Lung (tissue), 12 donors: ENCODE measurements around the gene TRAPPC12. TPM values are rescaled to one million over a fixed set of nuclear protein-coding genes. Genes with fewer than 3 reads are reported as not detected.
A peak's percentile ranks its signal among the peaks of the same experiment; 100 is the strongest.
"Not testable (repeated sequence)": the region's sequence is repeated elsewhere in the genome, so short reads cannot be mapped to it uniquely, and the experiment has no call there.

ENCODE experiments used
- ATAC-seq: fragments of 200-7000 bp; cut with Tn5 transposase; one replicate; pipeline ENCODE4 v1.9.1; 2020; ENCODE audit warnings: moderate number of reproducible peaks; ENCODE audit not compliant: insufficient read depth, low FRiP score
- DNase-seq, 3 donors: peaks; one replicate each; pipeline ENCODE4 v3.0.0-alpha.2; 2013 to 2017
- H3K27ac ChIP-seq, 2 donors: one replicate each; pipeline ENCODE4 v1.5.1; 2013; ENCODE audit warnings: mild to moderate bottlenecking in 2 of 2, moderate library complexity in 2 of 2, control low read depth in 1 of 2, inconsistent platforms in 1 of 2, low read depth in 1 of 2, low read length in 1 of 2
- H3K27me3 ChIP-seq, 3 donors: one replicate each; pipeline ENCODE4 v1.5.1; 2013; ENCODE audit warnings: low read length in 2 of 3; ENCODE audit not compliant: control insufficient read depth in 3 of 3, insufficient read depth in 3 of 3
- H3K36me3 ChIP-seq, 4 donors: one replicate each; pipeline ENCODE4 v1.5.1; 2013; ENCODE audit warnings: low read length in 4 of 4, mild to moderate bottlenecking in 1 of 4, moderate library complexity in 1 of 4; ENCODE audit not compliant: control insufficient read depth in 4 of 4, insufficient read depth in 4 of 4
- H3K4me1 ChIP-seq, 5 donors: one replicate each; pipeline ENCODE4 v1.5.1; 2013; ENCODE audit warnings: low read length in 5 of 5, mild to moderate bottlenecking in 2 of 5, moderate library complexity in 1 of 5; ENCODE audit not compliant: control insufficient read depth in 5 of 5, insufficient read depth in 5 of 5
- H3K4me3 ChIP-seq: one replicate; pipeline ENCODE4 v1.5.1; 2013; ENCODE audit warnings: mild to moderate bottlenecking, control low read depth, moderate library complexity
- H3K9ac ChIP-seq, 2 donors: one replicate each; pipeline ENCODE4 v1.5.1; 2013; ENCODE audit warnings: low read length in 2 of 2, control low read depth in 1 of 2; ENCODE audit not compliant: insufficient read depth in 1 of 2
- H3K9me3 ChIP-seq, 4 donors: one replicate each; pipeline ENCODE4 v1.5.1; 2013; ENCODE audit warnings: low read length in 3 of 4, mild to moderate bottlenecking in 1 of 4, moderate library complexity in 1 of 4; ENCODE audit not compliant: control insufficient read depth in 4 of 4, insufficient read depth in 3 of 4
- CTCF ChIP-seq: IDR thresholded peaks from 2 replicates; pipeline ENCODE4 v1.5.1; 2012; ENCODE audit warnings: mild to moderate bottlenecking; ENCODE audit errors: control extremely low read depth, extremely low read depth
- WGBS, 2 donors: extraction: QIAGEN DNeasy Blood & Tissue Kit; methylation state at CpG; one replicate each; pipeline ENCODE4 v1.1.7; 2013; 5-methylcytosine and 5-hydroxymethylcytosine counted together
- polyA plus RNA-seq, 2 donors: library from polyadenylated mRNA; stranded (reverse); fragments of 200-250 nt; gene quantifications; one replicate each; pipeline ENCODE4 v1.2.1, GENCODE V29; 2013
- total RNA-seq, 2 donors: library from RNA; depleted of rRNA in 1 of 2; stranded (reverse); fragments of >200 nt in 1 of 2; gene quantifications; one replicate each; pipeline ENCODE4 v1.2.1, GENCODE V29; 2014 to 2021
- donor health status: control.
- donor health status: control.
- donor health status: Bipolar disorder and iron deficiency.
- donor health status: healthy.
- donor health status: DM: yes; HTN: yes; CAD: no.

The TRAPPC12 gene
- total and polyA plus RNA-seq, 4 donors: 49.9 to 117 (median 91.0) TPM

DNA sequence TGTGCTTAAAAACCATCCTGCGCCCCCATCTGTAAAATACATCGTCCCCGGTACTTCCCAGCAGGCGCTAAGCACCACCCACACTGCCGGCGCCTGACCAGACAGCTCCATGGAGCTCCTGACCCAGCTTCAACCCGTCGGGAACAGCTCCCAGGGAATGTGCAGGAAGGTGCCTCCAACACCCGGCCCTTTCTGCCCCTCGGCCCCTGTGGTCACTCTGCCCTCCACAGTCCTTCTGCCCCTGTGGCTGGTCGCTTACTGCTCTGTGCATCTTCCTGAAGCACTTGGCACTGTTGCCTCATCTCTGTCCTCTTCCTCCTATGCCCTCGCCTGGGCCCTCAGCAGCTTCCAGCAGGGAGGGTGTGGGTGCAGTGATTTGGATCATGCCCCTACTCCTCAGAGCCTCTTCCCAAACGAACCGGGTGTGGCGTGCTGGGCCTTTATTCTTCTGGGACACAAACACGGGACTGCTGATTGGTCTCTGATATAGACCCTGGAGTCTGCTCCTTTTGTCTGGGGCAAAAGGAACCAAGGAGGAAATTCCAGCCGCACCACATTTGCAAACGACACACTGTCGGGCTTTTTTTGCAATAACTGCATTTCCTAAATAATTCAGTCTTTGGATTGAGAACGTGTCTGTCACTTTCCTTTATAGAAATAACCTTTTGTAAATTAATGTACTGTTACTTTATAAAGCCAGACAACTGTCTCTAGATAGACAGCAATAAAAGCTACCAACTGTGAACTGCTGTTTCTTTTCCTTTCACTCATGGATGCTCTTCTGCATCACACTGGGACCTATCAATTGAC is 73.9 kb downstream of the TRAPPC12 start:
- no peaks in the 10 kb centered on the region for H3K9me3 ChIP-seq
- 61 to 68% methylated on average over 20 of the region's 20 CpGs for WGBS, 2 donors
- TF ChIP-seq CTCF: no peak
- H3K4me1 ChIP-seq: peaks cover 0 to 24% (median 7%) of the 10 kb centered on the region in 5 donors
- DNase-seq (no peak), ATAC-seq (no peak)
- H3K36me3 ChIP-seq: peaks cover 0 to 36% (median 17%) of the 10 kb centered on the region in 4 donors
- no peak overlapping the region for H3K4me3 ChIP-seq
- H3K27ac ChIP-seq: peak overlapping the region; percentile 15 to 26
- H3K27me3 ChIP-seq: no peaks in the 10 kb centered on the region
- no peak overlapping the region for H3K9ac ChIP-seq

GRCh38 chr2:3454005-3454404 is 74.5 kb downstream of the TRAPPC12 start:
- peaks cover 0 to 37% (median 18%) of the 10 kb centered on the region in 4 donors for H3K36me3 ChIP-seq
- not testable (repeated sequence) for H3K4me3 ChIP-seq, H3K27me3 ChIP-seq, ATAC-seq, H3K27ac ChIP-seq, H3K9me3 ChIP-seq, H3K9ac ChIP-seq, DNase-seq
- 84 to 90% methylated on average over 6 of the region's 6 CpGs for WGBS, 2 donors
- peaks cover 0 to 18% (median 5%) of the 10 kb centered on the region in 5 donors for H3K4me1 ChIP-seq

DNA sequence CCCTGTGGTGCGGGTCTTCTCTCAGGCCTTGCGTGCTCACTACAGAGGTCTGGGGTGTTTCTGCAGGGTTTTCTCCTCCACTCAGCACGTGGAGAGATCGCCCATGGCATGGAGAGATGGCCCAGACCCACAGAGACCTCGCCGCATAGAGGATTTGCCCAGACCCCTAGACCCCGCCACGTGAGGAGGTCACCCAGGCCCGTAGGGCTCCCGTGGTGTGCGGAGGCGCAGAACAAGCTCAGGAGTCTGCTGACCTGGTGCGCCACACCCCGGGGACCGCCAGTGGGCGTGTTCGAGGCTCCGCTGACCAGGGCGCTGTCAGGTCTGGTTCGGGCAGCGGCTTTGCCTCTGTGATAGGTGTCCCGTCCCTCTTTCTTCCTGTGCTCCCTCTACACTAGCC is 75.3 kb downstream of the TRAPPC12 start:
- WGBS, 2 donors: 97 to 98% methylated on average over 22 of the region's 22 CpGs

More for the DNA sequence above, 75.3 kb downstream of the TRAPPC12 start:
- H3K9ac ChIP-seq: no peak overlapping the region
- no peaks in the 10 kb centered on the region for H3K9me3 ChIP-seq
- no peak overlapping the region for H3K4me3 ChIP-seq
- no peak for TF ChIP-seq CTCF
- H3K27me3 ChIP-seq: no peaks in the 10 kb centered on the region
- DNase-seq: peak in 1 of 3 donors; percentile 4
- ATAC-seq: no peak
- peaks cover 0 to 10% (median 0%) of the 10 kb centered on the region in 5 donors for H3K4me1 ChIP-seq
- no peak overlapping the region for H3K27ac ChIP-seq
- H3K36me3 ChIP-seq: peaks cover 0 to 35% (median 18%) of the 10 kb centered on the region in 4 donors
